ENCODE results near the gene DENND5A. TPM values are rescaled to one million over a fixed set of nuclear protein-coding genes. Genes with fewer than 3 reads are reported as not detected.

Gene DENND5A
- total RNA-seq, 4 donors from 2014 or later = 103 to 135 (median 108) TPM

DNA sequence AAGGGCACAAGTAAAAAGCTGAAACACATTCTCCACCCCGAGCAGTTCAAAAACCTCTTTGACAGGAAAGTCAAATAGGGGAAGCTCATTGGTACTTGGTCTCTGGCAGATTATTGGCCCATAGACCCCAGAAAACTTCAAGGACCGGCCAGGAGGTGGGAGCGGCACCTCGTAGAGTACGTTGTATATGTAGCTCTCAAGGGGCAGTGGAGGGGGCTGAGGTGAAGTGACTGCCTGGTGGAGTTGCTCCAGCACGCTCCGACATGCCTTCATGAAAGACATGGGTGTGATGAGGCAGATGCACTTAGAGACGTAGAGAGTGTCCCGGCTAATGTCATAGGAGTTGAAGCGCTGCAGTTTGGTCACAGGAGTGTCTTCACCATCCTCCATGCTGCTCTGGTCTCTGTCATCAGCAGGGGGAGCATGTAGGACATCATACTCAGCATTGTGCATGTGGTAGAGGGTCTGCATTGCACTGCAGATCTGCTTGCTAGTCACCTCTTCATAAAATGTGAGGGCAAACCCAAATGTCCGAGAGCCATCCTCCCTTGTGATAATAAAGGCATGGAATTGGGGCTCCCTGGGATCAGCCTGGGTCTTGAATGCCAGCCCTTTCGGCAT lies 61.3 kb downstream of the DENND5A start:
- 92% methylated on average over 12 of the region's 12 CpGs for WGBS
- intact Hi-C loops (cut with DNase I) = no loop called here
- Histone ChIP-seq H3K4me3 (no peak overlapping the region), H3K9me3 (no peaks in the 10 kb centered on the region), H3K27ac (replicated peaks in 1 of 4) (no peak overlapping the region), H3K4me1 (peaks cover 15 to 27% (median 20%) of the 10 kb centered on the region in 4 donors), H3K27me3 (no peaks in the 10 kb centered on the region), H3K36me3 (peaks cover 9 to 35% (median 14%) of the 10 kb centered on the region in 4 donors)
- no peak for TF ChIP-seq CTCF (IDR thresholded peaks at IDR 0.05)
- no peak for TF ChIP-seq EP300 (IDR thresholded peaks at IDR 0.05)
- TF ChIP-seq POLR2A (IDR thresholded peaks at IDR 0.05; ENCODE audit: low read depth) = no peak
- TF ChIP-seq POLR2AphosphoS5 (IDR thresholded peaks at IDR 0.05) = no peak
- DNase-seq (ENCODE audit: extremely low spot score) = no peak

DNA sequence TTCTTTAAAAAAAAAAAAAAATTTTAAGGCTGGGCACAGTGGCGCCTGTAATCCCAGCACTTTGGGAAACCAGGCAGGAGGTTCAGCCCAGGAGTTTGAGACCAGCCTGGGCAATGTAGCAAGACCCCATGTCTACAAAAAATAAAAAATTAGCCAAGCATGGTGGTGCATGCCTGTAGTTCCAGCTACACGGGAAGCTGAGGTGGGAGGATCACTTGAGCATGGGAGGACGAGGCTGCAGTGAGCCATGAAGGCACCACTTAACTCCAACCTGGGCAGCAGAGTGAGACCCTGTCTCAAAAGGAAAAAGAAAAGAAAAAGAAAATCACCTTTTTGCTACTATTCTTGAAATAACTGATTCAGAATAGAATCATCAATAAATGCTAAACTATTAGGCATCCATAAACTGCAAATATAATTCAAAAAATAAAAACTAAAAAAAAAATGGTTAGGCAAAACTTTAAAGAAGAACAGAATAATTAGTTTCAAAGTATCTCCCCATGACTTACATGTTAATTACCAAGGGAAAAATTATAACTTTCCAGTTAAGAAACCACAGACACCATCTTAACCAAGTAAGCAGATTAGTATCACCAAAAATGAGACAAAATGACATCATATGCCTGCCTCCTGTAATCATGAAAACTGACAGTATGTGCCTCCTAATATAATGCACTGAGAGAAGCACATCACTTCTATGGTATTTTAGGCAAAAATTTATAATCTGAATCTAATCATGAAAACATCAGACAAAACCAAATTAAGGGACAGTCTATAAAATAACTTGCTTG lies 63.6 kb downstream of the DENND5A start:
- no peak overlapping the region for H3K4me3 ChIP-seq
- no peak overlapping the region for H3K27ac ChIP-seq (replicated peaks in 1 of 4)
- TF ChIP-seq EP300 (IDR thresholded peaks at IDR 0.05) = no peak
- no peak for TF ChIP-seq POLR2AphosphoS5 (IDR thresholded peaks at IDR 0.05)
- TF ChIP-seq POLR2A (IDR thresholded peaks at IDR 0.05; ENCODE audit: low read depth) = no peak
- no peak for TF ChIP-seq CTCF (IDR thresholded peaks at IDR 0.05)
- no peaks in the 10 kb centered on the region for H3K27me3 ChIP-seq
- 85% methylated on average over 3 of the region's 3 CpGs for WGBS
- H3K9me3 ChIP-seq = no peaks in the 10 kb centered on the region
- H3K36me3 ChIP-seq = peaks cover 9 to 35% (median 14%) of the 10 kb centered on the region in 4 donors
- no peak for DNase-seq (ENCODE audit: extremely low spot score)
- peaks cover 5 to 9% (median 7%) of the 10 kb centered on the region in 4 donors for H3K4me1 ChIP-seq
- intact Hi-C loops (cut with DNase I) = no loop called here

DNA sequence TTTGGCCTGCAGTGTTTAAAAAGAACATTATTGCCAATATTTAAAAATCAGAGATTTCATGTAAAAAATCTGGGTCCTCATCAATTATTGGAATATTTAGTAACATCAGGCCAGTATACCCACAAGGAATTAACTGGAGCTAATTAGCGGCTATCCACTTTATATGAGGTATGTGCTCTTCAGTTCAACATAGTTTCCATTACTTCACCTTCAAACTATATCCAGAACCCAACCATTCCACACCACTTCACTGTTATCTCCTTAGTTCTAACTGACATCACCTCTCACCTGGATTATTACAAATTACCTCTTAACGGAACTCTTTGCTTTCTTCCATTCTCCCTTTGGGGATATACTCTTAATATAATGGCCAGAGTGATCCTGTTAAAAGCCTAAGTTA lies 64.7 kb downstream of the DENND5A start:
- TF ChIP-seq POLR2A (IDR thresholded peaks at IDR 0.05; ENCODE audit: low read depth) = no peak
- TF ChIP-seq EP300 (IDR thresholded peaks at IDR 0.05) = no peak
- no peak for TF ChIP-seq POLR2AphosphoS5 (IDR thresholded peaks at IDR 0.05)
- TF ChIP-seq CTCF (IDR thresholded peaks at IDR 0.05) = no peak
- Histone ChIP-seq H3K27ac (replicated peaks in 1 of 4) (no peak overlapping the region), H3K36me3 (peaks cover 9 to 30% (median 14%) of the 10 kb centered on the region in 4 donors), H3K9me3 (no peaks in the 10 kb centered on the region), H3K27me3 (no peaks in the 10 kb centered on the region), H3K4me3 (no peak overlapping the region), H3K4me1 (peaks cover 5 to 9% (median 7%) of the 10 kb centered on the region in 4 donors)
- WGBS = 98% methylated on average over 2 of the region's 2 CpGs
- no peak for DNase-seq (ENCODE audit: extremely low spot score)
- intact Hi-C loops (cut with DNase I) = no loop called here

DNA sequence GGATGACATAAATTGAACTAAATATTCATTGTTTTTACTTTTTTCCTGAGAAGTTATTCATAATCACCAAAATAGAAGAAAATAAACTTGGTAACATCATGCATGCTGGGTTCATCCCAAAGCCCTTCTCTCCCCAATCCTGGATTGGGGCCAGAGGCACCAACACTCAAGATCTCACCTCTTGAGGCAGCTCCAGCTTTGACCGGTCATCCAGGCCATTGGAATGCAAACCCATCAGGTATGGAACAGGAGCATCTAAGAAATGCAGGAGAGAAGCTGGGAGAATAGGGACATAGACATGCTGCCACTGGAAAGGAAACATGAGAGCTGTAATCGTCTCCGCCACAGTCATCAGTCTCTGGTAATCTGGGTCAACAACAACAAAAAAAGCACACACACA lies 71.8 kb downstream of the DENND5A start:
- no peak overlapping the region for H3K4me3 ChIP-seq
- peaks cover 6 to 50% (median 26%) of the 10 kb centered on the region in 4 donors for H3K36me3 ChIP-seq
- intact Hi-C loops (cut with DNase I) = no loop called here
- H3K27ac ChIP-seq (replicated peaks in 1 of 4) = no peak overlapping the region
- no peaks in the 10 kb centered on the region for H3K4me1 ChIP-seq
- no peaks in the 10 kb centered on the region for H3K9me3 ChIP-seq
- TF ChIP-seq POLR2A (IDR thresholded peaks at IDR 0.05; ENCODE audit: low read depth) = no peak
- no peak for TF ChIP-seq POLR2AphosphoS5 (IDR thresholded peaks at IDR 0.05)
- TF ChIP-seq EP300 (IDR thresholded peaks at IDR 0.05) = no peak
- no peak for TF ChIP-seq CTCF (IDR thresholded peaks at IDR 0.05)
- 88% methylated on average over 3 of the region's 3 CpGs for WGBS
- no peaks in the 10 kb centered on the region for H3K27me3 ChIP-seq
- DNase-seq (ENCODE audit: extremely low spot score) = peak; percentile 57

Data from esophagus muscularis mucosa (tissue), 4 donors.